Left renal pelvis (tissue), 4 donors: ENCODE measurements around the gene CNTN5. TPM values are rescaled to one million over a fixed set of nuclear protein-coding genes. Genes with fewer than 3 reads are reported as not detected.
"Not testable (repeated sequence)": the region's sequence is repeated elsewhere in the genome, so short reads cannot be mapped to it uniquely, and the experiment has no call there.

Experiments used
- DNase-seq, 4 donors: peaks; one replicate each; pipeline ENCODE4 v3.0.0-alpha.2; 2013; ENCODE audit warnings: low read depth in 4 of 4, low spot score in 3 of 4
- polyA plus RNA-seq, 4 donors: library from polyadenylated mRNA; unstranded; fragments of 120-200 nt; gene quantifications; one replicate each; pipeline ENCODE4 v1.2.1, GENCODE V29; 2013; ENCODE audit not compliant: insufficient read length in 4 of 4

Gene CNTN5
- polyA plus RNA-seq, 4 donors, result 21.2 to 123 (median 24.6) TPM

DNA sequence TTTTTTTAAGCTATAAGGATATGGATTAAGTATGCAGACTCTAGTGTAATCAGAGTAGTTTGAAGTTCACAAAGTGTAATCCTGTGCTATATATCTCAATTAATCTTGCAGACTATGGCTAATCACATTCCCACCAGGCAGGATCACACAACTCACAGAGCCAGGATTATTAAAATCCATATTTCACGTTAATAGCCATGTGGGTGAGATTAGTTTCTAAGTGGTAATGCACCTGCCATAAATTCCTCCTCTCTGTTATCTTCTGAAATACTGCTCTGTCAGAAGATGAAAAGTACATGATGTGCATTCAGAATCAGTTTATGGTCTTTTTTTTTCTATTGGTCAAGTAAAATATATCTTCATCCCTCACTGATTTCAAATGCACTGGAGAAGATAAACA, 686.1 kb downstream of the CNTN5 start:
- DNase-seq, result no peak

- no peak for DNase-seq
Measured at GRCh38 chr11:99708928-99709672, 688.4 kb downstream of the CNTN5 start.

DNA sequence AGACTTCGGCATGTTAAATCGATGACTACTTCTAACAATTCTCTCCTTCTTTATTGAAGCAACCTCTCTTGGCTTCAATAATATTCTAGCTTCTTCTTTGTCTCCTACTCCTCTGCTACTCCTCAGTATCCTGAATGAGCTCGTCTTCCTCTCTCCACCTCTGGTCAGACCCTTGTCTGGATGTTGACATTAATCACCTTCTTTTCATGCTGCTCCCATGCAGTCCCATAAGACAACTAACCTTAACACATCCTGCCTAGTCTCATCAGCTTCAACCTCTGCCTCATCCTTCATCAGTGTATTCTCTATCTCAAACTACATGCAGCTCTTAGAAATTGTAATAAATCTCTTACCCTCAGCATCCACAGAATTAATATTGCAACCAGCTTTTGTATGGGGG, 695.6 kb downstream of the CNTN5 start:
- DNase-seq, result no peak

DNA sequence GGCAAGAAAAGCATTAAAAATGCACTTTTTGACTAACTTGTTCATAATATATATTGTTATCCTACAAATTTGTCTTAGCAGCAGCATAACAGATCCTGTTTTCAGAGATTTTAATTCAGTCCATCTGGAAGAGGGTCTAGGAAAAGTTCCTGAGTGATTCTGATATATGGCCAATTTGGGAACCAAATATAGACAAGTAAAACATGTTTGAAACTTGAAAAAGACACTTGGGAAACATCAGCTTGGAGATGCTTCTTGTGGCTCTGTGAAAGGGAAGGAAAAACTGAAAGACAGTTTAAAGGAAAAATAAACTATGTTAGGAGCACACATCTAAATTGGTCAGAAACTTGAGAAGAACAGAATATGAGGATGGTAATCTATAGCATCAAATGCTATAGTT, 697.5 kb downstream of the CNTN5 start:
- no peak for DNase-seq

DNA sequence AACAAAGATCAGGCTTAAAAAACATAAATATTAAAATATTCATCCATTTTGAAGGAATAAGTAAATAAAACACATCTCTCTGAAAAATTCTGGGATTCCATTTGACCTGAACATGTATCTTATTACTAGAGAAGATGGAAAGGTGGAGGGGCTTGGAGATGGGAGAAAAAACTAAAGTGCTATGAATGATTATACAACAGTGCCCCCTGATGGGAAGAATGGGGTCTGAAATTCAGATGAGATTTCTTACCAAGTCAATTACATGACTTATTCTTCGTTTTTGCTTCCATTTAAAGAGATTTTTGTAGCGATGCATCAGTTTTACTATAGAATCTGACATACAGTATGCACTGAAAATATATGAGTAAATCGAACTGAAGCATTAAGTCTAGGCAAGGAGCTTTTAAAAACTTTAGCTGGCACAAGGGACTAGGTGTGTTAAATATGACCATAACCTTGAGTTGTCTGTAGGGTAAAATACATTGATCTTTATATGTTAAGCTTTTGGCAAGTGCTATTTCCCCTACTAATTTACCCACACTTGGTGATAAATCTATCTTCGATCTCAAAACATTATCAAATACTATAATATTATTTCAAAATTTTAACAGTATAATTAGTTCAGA, 718.8 kb downstream of the CNTN5 start:
- peak; percentile 23 to 54 (median 42) for DNase-seq

DNA sequence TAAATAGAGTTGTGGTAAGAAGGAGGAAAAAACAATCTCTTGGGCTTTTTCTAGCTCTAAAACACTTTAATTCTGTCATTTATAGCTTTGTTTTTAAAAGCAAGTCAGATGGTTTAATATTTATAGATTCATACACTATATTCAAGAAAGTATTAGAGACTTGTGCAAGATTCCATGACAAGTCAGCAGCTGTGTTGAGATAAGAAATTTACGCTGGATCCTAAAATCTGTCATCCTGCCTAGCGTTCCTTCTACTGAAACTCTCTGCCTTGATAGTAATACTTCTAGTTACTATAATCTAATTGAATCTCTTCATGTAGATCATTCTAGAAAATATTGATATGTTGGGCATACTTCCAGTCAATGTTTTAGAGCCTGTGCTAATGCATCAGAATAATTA, 721.8 kb downstream of the CNTN5 start:
- DNase-seq, result no peak

DNA sequence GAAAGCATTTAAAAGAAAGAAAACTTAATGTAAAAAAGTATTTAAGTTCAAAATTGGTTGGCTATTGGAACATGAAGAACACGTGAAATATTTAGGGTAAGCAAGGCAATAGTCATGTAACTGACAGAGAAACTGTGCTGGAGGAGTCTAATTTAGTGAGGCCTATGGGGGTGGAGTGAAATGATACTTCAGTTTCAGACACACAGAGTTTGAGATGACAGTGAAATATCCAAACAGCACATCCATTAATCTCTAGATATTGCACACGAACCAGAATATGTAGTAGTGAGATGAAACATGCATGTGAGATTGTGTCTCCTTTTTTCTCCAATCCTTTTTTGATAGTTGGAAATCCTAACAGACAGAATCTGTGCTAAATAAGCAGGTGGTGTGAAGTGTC, 739.0 kb downstream of the CNTN5 start:
- DNase-seq, result no peak

DNA sequence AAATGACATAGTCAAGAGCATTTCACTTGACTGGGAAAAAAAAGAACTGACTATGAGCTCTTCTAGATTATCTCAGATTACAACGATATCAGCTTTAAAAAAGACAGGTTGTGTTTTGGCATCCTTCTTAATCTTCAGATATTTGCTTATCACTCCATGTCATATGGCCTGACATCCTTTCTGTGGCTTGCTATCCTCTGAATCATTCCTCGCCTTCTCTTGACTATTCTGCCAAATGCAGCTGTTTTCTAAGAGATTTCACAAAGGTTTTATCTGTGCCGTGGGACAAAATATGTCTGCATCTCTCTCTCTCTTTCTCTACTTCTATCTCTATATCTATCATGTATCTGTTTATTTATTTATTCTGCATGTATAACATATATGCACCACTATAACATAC, 746.1 kb downstream of the CNTN5 start:
- no peak for DNase-seq

DNA sequence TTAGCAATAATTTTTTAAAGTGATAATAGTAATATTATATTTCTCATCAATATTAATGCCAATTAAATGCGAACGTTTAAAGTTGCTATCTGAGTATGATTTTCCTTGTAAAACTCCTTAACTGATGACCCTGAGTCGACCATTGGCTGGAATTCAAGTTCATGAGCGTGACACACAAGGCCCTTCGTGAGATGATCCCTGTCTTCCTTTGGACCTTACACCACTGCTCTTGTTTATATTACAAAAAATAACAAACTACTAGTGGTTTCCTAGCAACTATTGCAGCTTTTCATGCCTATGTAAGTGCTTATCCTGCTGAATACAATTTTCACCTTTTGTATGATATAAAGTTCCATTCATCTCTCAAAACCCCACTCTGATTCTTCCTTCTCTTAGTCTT, 752.9 kb downstream of the CNTN5 start:
- DNase-seq, result no peak

DNA sequence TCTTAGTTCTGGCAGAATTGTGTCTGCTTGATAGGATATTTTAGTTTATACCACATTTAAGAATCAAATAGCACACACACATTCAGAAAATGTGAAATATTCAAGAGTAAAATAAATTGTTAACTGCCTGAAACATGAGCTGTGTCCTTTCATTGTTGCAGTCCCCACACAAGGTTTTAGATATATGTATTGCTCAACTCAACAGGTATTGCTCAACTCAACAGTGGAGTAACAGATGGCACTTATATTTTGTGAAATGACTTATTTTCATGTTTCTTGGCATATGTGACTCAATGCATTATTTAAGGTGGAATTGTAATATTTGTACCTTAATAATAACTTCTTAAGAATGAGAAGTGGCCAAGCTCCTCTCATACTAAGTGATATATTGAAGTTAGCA, 760.3 kb downstream of the CNTN5 start:
- DNase-seq, result no peak

GRCh38 chr11:99791354-99791753, 770.6 kb downstream of the CNTN5 start:
- DNase-seq, result no peak

DNA sequence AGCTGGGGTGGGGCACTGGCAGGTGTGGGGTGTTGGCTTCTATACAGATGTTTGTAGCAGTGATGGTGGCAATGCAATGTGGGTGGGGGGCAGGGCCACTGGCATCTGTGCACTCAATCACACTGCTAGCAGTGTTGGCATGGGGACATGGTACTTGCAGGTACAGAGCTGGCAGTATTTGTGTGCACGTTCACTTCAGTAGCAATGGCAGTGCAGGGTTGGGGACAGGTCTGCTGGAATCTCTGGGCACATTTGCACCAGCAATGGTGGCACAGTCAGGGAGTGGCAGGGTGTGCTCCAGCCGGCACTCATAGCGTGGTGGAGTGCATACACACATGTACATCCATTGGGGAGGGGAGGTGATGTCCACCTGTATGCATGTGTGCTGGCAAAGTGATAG, 775.2 kb downstream of the CNTN5 start:
- no peak for DNase-seq

DNA sequence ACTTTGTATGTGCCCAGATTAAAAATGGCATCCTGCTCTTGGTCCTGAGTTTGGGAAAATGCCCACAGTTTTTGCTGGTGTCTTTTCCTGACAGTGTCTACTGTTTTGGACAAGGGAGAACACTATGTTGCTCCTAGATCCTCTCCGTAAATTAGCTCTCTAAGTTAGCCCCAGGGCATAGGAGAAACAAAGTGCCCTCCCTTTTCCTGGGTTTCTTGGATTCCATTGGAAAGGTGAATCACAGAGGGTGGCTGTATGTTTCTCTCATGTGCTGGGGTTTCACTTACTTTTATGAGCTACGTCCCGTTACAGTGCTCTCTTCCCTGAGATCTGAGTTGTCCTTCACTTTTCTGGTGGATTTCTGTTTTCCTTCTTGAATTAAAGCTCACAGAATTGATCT, 782.8 kb downstream of the CNTN5 start:
- no peak for DNase-seq

GRCh38 chr11:99812516-99812915, 791.8 kb downstream of the CNTN5 start:
- DNase-seq, result no peak

DNA sequence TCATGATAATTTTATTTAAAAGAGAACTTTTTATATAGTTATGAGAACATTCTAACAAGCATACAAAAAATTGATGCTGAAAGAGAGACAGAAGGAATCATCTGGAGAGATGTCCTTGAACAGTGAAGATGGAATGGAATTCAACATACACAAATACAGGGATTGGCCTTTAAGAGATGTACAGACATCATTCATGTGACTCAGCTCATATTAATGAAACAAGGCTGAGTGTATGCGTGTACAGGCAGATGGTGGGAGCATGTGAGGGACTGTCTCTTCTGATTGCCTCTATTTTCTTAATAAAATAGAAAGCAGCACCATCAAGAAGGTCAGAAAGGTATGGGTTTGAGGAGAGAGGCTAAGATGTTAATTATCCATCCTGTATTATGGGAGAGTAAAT, 793.3 kb downstream of the CNTN5 start:
- no peak for DNase-seq

GRCh38 chr11:99814738-99815137, 794.0 kb downstream of the CNTN5 start:
- DNase-seq, result no peak

GRCh38 chr11:99818991-99819390, 798.2 kb downstream of the CNTN5 start:
- no peak for DNase-seq

- DNase-seq, result no peak
Measured at GRCh38 chr11:99822846-99823565, 802.3 kb downstream of the CNTN5 start.

DNA sequence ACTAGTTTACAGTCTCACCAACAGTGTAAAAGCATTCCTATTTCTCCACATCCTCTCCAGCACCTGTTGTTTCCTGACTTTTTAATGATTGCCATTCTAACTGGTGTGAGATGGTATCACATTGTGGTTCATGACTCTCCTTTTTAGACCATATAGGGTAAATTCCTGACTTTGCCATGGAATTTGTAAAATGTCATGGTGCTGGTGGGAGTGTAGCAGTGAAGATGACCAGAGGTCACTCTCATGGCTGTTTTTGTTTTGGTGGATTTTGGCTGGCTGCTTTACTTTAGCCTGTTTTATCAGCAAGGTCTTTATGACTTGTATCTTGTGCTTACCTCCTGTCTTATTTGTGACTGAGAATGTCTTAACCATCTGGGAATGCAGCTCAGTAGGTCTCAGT, 816.0 kb downstream of the CNTN5 start:
- not testable (repeated sequence) for DNase-seq

- DNase-seq, result no peak
Measured at GRCh38 chr11:99841885-99842284, 821.1 kb downstream of the CNTN5 start.

DNA sequence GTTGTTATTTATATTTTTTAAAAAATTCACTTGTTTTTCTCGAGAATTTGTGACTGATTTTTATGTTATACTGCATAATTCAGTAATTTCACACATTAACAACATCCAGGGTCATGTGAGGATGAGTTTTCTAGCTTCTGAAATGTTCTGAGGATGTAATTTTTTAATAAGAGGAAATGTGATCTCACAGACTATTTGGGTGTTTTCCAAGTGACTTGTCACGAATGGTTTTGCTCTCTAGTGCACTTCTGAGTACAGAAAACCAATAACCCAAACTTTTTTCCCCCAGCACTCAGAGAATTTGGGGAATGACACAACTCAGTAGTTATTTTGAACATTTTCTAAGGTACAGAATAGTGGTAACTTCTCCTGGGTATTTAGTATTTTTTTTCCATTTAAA, 845.2 kb downstream of the CNTN5 start:
- no peak for DNase-seq

DNA sequence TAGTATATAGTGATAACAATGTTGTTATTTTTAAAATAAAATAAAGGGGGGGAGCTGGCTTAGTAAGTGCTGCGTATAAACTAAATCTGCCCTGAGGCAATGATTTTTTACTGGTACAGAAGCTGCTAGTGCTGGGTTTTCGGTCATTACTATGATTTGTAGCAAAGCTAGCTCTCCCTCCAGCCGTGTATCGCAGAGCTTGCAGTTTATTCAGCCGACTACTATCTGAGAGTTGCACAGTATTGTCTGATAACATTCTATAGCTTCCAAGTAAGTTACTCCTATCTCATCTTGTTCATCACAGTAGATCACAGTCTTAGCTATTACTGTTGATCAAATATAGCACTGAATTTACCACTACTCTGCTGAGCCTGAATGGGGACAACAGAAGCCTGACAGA, 860.9 kb downstream of the CNTN5 start:
- DNase-seq, result no peak
